Effector memory CD8-positive, alpha-beta T cell (primary cell): ENCODE measurements around the gene GLIPR1L2.
A peak's percentile ranks its signal among the peaks of the same experiment; 100 is the strongest.

Experiments
- ATAC-seq: fragments of 150-1000 bp; cut with Tn5 transposase; replicated peaks from 2 replicates; pipeline ENCODE4 v1.10.0; 2021; ENCODE audit warnings: mild to moderate bottlenecking, moderate library complexity
- DNase-seq, 3 experiments: peaks; one replicate each; pipeline ENCODE4 v3.0.0; 2021
- H3K27ac Mint-ChIP-seq, 2 donors: one replicate each; pipeline ENCODE4 v1.8.0; 2022; ENCODE audit warnings: mild to moderate bottlenecking in 2 of 2, mixed read lengths in 2 of 2, moderate library complexity in 2 of 2
- H3K27me3 Mint-ChIP-seq, 2 donors: one replicate each; pipeline ENCODE4 v1.8.0; 2022; ENCODE audit warnings: mixed read lengths in 2 of 2
- H3K36me3 Mint-ChIP-seq: one replicate; pipeline ENCODE4 v1.8.0; 2022; ENCODE audit warnings: mild to moderate bottlenecking, moderate library complexity, mixed read lengths; ENCODE audit not compliant: insufficient read depth
- H3K4me1 Mint-ChIP-seq, 2 donors: one replicate each; pipeline ENCODE4 v1.8.0; 2022; ENCODE audit warnings: low read depth in 2 of 2, mixed read lengths in 2 of 2
- H3K4me3 Mint-ChIP-seq, 2 donors: one replicate each; pipeline ENCODE4 v1.8.0; 2022; ENCODE audit warnings: mild to moderate bottlenecking in 2 of 2, mixed read lengths in 2 of 2, moderate library complexity in 2 of 2
- H3K9me3 Mint-ChIP-seq, 2 donors: one replicate each; pipeline ENCODE4 v1.8.0; 2022; ENCODE audit warnings: mixed read lengths in 2 of 2

GLIPR1L2 gene

DNA sequence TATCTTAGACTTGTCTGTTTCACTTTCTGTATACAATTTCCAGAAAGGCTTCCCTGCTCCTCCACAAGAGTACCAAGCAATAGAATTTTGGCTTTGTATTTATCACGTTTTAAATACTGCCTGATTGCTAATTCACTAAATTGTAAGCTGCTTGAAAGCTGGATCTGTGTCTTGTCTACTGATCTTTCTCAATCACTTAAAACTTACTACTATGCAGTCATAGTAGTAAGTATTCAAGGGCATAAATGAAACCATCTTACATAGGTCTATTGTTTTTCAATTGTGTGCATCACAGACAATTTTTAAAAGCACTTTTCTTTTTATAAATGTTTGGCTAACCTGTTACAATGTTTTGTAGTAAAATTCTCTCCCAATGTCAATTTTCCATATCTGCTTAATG is 1.2 kb upstream of the GLIPR1L2 start:
- DNase-seq, result no peak
- Mint-ChIP-seq H3K36me3 (peaks cover 13% of the 10 kb centered on the region), H3K27me3 (no peaks in the 10 kb centered on the region), H3K9me3 (no peaks in the 10 kb centered on the region), H3K27ac (peak overlapping the region; percentile 96 to 99), H3K4me1 (peaks cover 21 to 28% of the 10 kb centered on the region in 2 donors), H3K4me3 (peak overlapping the region; percentile 90 to 92)
- ATAC-seq, result no peak

DNA sequence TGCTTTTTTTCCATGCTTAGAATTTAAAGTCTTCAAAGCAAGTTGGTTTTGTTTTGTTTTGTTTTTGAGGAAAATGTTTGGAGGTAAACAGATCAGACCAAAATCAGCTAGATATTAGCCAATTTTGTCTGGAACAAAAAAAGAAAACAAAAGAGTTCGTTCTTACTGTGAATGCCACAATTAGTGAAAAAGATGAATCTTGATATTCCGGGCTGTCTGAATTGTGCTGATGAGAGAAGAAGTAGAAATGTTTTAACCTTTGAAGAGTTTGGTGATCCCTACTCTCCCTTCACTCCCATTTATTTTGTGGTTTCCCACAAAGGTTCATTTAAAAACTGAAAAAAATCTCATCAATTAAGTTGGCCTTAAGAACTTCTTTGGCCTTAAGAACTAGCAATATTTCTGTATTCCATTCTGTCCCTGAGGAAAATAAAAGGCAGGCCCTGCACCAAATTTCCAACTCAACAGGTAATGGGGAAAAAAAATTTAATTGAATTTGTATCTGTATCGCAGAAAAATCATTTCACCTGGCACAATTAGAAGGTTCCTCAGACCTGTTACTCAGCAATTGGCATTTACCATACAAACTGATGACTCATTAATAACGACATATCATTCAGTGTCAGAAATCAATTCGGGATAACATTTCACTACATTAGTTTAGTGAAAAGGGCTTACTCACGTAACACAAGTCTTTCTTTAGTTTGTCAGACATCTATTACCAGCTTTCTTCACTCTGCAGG is 562 bp upstream of the GLIPR1L2 start:
- peak overlapping the region; percentile 90 to 92 for H3K4me3 Mint-ChIP-seq
- H3K9me3 Mint-ChIP-seq, result no peaks in the 10 kb centered on the region
- no peak for DNase-seq
- H3K4me1 Mint-ChIP-seq, result peaks cover 21 to 30% of the 10 kb centered on the region in 2 donors
- H3K27ac Mint-ChIP-seq, result peak overlapping the region; percentile 96 to 99
- H3K36me3 Mint-ChIP-seq, result peaks cover 13% of the 10 kb centered on the region
- ATAC-seq, result no peak
- H3K27me3 Mint-ChIP-seq, result no peaks in the 10 kb centered on the region

DNA sequence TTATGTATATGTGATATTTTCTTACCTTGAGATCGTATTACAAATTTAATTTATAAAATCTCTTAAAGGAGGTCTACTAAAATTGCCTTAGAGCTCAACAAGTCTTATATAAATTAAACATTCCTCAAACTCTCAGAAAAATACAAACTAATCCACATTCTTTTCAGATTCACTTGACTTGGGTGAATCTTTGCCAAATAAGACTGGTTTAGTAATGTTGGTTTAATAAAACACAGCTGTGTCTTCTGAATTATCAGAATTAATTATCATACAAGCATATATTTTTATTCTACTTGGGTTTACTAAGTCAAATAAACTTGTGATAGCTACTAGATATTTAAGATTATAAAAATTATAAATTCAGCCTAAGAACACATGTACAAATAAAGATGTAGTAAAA is 13.3 kb downstream of the GLIPR1L2 start:
- no peak overlapping the region for H3K4me3 Mint-ChIP-seq
- no peak overlapping the region for H3K27ac Mint-ChIP-seq
- no peaks in the 10 kb centered on the region for H3K4me1 Mint-ChIP-seq
- no peaks in the 10 kb centered on the region for H3K27me3 Mint-ChIP-seq
- H3K9me3 Mint-ChIP-seq, result no peaks in the 10 kb centered on the region
- ATAC-seq, result no peak
- DNase-seq, result no peak
- no peaks in the 10 kb centered on the region for H3K36me3 Mint-ChIP-seq

DNA sequence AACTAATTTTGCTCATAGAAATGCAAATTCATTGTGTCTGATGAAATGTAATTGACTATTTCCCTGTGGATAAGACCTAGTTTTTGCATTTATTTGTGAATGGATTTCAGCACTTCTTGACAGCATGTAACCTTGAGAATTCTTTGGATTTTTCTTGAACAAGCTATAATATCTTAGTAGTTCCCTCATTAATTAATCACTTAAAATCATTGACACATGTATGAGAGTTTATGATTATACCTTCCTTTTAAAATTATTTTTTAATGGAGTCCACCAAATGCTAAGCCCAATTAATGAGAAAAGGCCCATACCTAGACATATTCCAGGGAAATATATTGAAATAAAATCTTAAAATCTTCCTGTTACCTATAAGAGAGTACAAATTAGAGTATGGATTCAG is 16.8 kb downstream of the GLIPR1L2 start:
- Mint-ChIP-seq H3K27ac (no peak overlapping the region), H3K4me3 (no peak overlapping the region), H3K4me1 (no peaks in the 10 kb centered on the region), H3K9me3 (no peaks in the 10 kb centered on the region), H3K27me3 (no peaks in the 10 kb centered on the region), H3K36me3 (no peaks in the 10 kb centered on the region)
- ATAC-seq (no peak), DNase-seq (no peak)

DNA sequence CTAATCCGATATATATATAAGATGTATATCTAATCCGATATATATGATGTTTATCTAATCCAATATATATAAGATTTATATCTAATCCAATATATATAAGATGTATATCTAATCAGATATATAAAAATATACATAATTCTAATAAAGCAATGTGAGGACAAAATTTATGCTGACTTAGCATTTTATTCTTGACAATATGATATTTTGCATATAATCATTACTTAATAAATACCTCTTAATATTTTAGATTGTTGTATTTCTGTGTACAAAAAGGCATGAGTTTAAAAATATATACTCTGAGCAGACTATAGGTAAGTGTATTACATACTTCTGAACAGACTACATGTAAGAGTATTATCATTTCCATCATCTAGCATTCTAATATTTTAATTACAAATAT is 18.9 kb downstream of the GLIPR1L2 start:
- H3K27me3 Mint-ChIP-seq, result no peaks in the 10 kb centered on the region
- no peak overlapping the region for H3K4me3 Mint-ChIP-seq
- no peaks in the 10 kb centered on the region for H3K9me3 Mint-ChIP-seq
- H3K27ac Mint-ChIP-seq, result no peak overlapping the region
- no peaks in the 10 kb centered on the region for H3K4me1 Mint-ChIP-seq
- no peak for ATAC-seq
- H3K36me3 Mint-ChIP-seq, result no peaks in the 10 kb centered on the region
- no peak for DNase-seq

DNA sequence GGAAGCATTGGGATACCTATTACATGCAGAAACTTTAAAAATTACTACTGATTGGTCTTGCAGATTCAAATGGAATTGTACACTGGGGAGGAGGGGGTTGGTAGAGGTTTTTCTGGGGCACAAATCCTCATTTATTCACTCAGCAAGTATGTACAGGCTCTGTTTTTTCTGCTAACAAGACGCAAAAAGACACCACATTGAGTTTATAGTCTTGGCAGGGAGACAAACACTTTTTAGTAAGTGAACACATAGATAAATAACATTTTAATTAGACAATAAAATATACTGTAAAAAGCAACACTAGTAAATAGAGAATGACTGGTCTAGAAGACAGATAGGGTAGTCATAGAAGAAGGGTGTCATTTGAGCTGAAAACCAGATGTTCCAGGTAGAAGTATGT is 23.8 kb downstream of the GLIPR1L2 start:
- H3K9me3 Mint-ChIP-seq, result no peaks in the 10 kb centered on the region

DNA sequence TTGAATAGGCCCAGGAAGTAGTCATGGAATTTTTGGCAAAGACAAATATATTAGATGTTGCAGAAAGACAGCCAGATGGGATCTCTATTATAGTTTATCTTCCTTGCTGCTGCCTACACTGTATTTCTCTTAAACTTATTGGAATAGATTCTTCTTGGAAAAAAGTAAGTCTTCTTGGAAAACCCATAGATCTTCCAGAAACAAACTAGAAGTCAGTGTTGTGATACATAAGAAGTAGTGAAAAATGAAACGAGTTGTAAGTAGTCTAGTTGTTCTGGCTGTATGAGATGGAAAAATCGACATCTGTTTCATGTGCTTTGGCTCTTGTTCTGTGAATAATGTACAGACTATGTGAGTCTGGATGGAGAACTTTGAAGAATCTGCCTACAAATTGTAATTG is 29.0 kb downstream of the GLIPR1L2 start:
- no peak overlapping the region for H3K4me3 Mint-ChIP-seq
- no peaks in the 10 kb centered on the region for H3K36me3 Mint-ChIP-seq
- ATAC-seq (no peak), DNase-seq (no peak)
- no peaks in the 10 kb centered on the region for H3K9me3 Mint-ChIP-seq
- no peaks in the 10 kb centered on the region for H3K4me1 Mint-ChIP-seq
- H3K27me3 Mint-ChIP-seq, result no peaks in the 10 kb centered on the region
- H3K27ac Mint-ChIP-seq, result no peak overlapping the region

More for the DNA sequence above, 23.8 kb downstream of the GLIPR1L2 start:
- Mint-ChIP-seq H3K4me3 (no peak overlapping the region), H3K36me3 (no peaks in the 10 kb centered on the region), H3K27me3 (no peaks in the 10 kb centered on the region), H3K27ac (no peak overlapping the region), H3K4me1 (no peaks in the 10 kb centered on the region)
- DNase-seq (no peak), ATAC-seq (no peak)

DNA sequence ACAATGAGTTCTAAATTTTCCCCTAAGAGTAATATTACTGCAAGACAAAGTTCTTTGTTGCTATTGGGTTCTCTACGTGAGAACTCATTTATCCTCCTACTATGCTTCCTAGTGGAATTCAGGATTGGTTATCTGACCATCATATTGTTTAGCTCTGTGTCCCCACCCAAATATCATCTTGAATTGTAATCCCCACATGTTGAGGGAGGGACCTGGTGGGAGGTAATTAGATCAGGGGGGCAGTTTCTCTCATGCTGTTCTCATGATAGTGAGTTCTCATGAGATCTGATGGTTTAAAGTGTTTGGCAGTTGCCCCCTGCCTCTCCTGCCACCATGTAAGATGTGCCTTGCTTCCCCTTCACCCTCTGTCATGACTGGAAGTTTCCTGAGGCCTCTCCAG is 36.6 kb downstream of the GLIPR1L2 start:
- Mint-ChIP-seq H3K27me3 (no peaks in the 10 kb centered on the region), H3K4me3 (no peak overlapping the region), H3K27ac (no peak overlapping the region), H3K4me1 (no peaks in the 10 kb centered on the region), H3K36me3 (no peaks in the 10 kb centered on the region), H3K9me3 (peaks cover 7 to 14% of the 10 kb centered on the region in 2 donors)
- DNase-seq (no peak), ATAC-seq (no peak)

DNA sequence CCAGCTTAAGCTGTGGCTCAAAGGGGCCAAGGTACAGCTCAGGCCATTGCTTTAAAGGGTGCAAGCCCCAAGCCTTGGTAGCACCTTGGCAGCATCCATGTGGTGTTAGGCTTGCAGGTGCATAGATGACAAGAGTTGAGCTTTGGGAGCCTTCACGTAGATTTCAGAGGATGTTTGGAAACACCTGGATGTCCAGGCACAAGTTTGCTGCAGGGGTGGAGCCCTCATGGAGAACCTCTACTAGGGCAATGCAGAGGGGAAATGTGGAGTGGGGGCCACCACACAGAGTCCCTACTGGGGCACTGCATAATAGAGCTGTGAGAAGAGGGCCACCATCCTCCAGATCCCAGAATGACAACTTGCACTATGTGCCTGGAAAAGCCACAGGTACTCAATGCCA is 37.9 kb downstream of the GLIPR1L2 start:
- DNase-seq, result no peak
- Mint-ChIP-seq H3K36me3 (no peaks in the 10 kb centered on the region), H3K27ac (no peak overlapping the region), H3K27me3 (no peaks in the 10 kb centered on the region), H3K4me1 (no peaks in the 10 kb centered on the region), H3K9me3 (peaks cover 7 to 14% of the 10 kb centered on the region in 2 donors), H3K4me3 (no peak overlapping the region)
- ATAC-seq, result no peak

DNA sequence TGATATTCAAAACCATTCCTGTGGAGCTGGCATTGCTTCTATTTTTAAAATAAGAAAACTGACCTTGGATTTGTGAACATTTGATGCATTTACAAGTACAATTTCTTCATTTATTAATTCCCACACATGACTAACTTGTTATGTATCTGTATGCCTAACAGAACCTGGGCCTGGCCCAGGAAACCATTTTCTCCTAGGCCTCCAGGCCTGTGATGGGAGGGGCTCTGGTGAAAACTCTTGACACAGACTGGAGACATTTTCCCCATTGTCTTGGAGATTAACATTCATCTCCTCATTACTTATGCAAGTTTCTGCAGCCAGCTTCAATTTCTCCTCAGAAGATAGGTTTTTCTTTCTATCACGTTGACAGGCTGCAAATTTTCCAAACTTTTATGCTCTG is 42.0 kb downstream of the GLIPR1L2 start:
- Mint-ChIP-seq H3K36me3 (no peaks in the 10 kb centered on the region), H3K4me3 (no peak overlapping the region), H3K27ac (no peak overlapping the region), H3K4me1 (peaks cover 0 to 2% of the 10 kb centered on the region in 2 donors), H3K27me3 (no peaks in the 10 kb centered on the region), H3K9me3 (peaks cover 4 to 10% of the 10 kb centered on the region in 2 donors)
- DNase-seq, result no peak
- no peak for ATAC-seq

DNA sequence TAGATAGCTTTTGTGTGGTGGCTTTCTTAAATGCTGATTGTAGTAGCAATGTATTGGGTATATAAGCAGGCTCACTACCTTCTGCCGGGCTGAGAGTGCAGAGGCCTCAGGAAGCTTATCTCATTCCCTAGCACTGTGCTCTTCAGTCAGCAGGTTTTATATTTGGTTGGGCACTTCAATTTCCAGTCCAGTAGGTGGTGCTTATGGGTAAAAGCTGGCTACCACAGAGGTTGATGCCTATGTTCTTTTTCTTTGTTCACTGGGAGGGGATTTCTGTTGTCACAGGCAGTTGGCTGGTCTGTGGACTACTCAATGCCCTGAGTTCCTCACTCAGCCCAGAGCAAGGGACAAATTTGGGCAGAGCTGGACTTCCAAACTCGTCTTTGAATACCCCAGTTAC is 46.7 kb downstream of the GLIPR1L2 start:
- DNase-seq, result peak; percentile 14 to 36 (median 15)
- H3K9me3 Mint-ChIP-seq, result no peaks in the 10 kb centered on the region
- peaks cover 8 to 20% of the 10 kb centered on the region in 2 donors for H3K27me3 Mint-ChIP-seq
- no peak overlapping the region for H3K4me3 Mint-ChIP-seq
- H3K36me3 Mint-ChIP-seq, result no peaks in the 10 kb centered on the region
- peaks cover 0 to 5% of the 10 kb centered on the region in 2 donors for H3K4me1 Mint-ChIP-seq
- H3K27ac Mint-ChIP-seq, result no peak overlapping the region
- peak; percentile 93 for ATAC-seq

DNA sequence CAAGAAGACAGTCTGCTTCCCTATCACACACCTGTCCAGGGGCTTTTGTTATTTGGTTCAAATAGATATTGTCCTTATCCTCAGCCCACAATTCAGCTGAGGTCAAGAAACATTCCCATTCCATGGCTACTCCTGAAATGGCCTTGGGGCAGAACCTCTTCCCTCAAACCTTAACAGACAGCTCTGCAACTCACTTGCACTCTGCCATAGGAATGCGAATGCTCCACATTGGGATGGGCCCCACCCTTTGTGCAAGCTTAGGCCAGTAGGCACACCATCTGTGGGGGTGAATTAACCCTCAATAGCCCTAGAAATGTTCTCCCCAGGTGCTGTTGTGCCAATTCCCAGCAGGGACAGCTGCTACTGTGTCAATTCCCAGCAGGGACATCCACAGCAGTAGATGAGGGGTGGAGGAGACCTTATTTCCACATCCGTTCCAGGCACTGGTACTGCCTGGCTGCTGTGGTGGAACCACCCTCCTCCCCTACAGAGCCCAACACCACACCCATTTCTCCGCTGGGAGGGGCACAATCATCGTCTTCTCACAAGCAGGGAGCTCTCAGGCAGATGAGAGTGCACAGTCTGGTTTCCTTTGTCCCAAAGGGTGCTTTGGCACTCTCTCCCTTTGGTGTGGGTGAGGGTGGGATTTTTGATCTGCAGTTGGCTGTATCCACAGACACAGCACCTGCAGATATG is 47.3 kb downstream of the GLIPR1L2 start:
- Mint-ChIP-seq H3K36me3 (no peaks in the 10 kb centered on the region), H3K4me1 (peaks cover 0 to 5% of the 10 kb centered on the region in 2 donors), H3K9me3 (no peaks in the 10 kb centered on the region), H3K27ac (no peak overlapping the region), H3K4me3 (no peak overlapping the region), H3K27me3 (peaks cover 8 to 25% of the 10 kb centered on the region in 2 donors)
- ATAC-seq (no peak), DNase-seq (no peak)

DNA sequence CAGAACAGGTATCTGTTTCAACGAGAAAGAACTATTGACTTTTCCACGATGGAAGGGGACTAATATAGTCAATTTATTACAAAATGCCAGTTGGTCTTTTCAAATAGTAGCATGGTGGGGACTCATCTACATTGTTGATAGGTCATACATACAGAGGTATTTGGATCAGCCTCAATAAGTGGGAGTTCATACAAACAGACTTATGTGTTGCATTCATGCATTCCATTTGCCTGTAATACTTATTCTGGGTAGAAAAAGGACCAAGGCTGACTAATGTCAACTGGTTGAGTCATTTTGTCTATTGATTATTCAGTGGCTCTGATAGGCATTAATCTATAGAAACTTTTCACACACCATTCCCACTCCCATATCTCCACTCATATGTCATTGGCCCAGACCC is 48.2 kb downstream of the GLIPR1L2 start:
- Mint-ChIP-seq H3K36me3 (no peaks in the 10 kb centered on the region), H3K27ac (no peak overlapping the region), H3K4me3 (no peak overlapping the region), H3K27me3 (peaks cover 8 to 29% of the 10 kb centered on the region in 2 donors), H3K4me1 (peaks cover 0 to 5% of the 10 kb centered on the region in 2 donors), H3K9me3 (no peaks in the 10 kb centered on the region)
- ATAC-seq, result no peak
- DNase-seq, result no peak

DNA sequence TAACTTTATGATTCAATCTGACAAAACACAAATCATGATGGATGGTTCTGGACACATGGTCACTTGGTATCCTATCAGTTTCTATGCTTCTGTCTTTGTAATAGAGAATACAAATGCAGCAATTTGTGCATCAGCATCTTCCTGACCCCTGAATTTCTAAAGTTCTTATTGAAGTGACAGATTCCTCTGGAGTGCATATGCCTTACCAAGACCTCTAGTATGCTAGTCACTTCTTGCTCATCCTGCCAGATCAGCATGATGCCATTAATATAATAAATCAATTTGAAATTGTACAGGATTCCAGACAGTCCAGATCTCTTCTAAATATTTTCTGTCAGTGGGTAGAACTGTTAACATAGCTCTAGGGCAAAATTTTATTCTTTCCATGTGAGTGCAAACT is 49.0 kb downstream of the GLIPR1L2 start:
- ATAC-seq (no peak), DNase-seq (no peak)
- Mint-ChIP-seq H3K36me3 (no peaks in the 10 kb centered on the region), H3K4me3 (no peak overlapping the region), H3K4me1 (peaks cover 0 to 5% of the 10 kb centered on the region in 2 donors), H3K27me3 (peaks cover 8 to 29% of the 10 kb centered on the region in 2 donors), H3K9me3 (no peaks in the 10 kb centered on the region), H3K27ac (no peak overlapping the region)
